HG03565 (cell line): ENCODE results near the gene DLG2.
"Not testable (repeated sequence)": the region's sequence is repeated elsewhere in the genome, so short reads cannot be mapped to it uniquely, and the experiment has no call there.

ENCODE experiments used
- ATAC-seq: cut with Tn5 transposase; IDR thresholded peaks from one replicate; pipeline ENCODE4 v1.9.1; 2021; ENCODE audit warnings: mild to moderate bottlenecking, moderate library complexity; ENCODE audit not compliant: unreplicated experiment

The DLG2 gene

GRCh38 chr11:84866922-84867321 lies 760.2 kb downstream of the DLG2 start:
- ATAC-seq, result no peak

- no peak for ATAC-seq
Measured at GRCh38 chr11:84865791-84866535, 761.2 kb downstream of the DLG2 start.

GRCh38 chr11:84865257-84865656 lies 761.9 kb downstream of the DLG2 start:
- ATAC-seq, result no peak

- ATAC-seq, result no peak
Measured at GRCh38 chr11:84857746-84858145, 769.4 kb downstream of the DLG2 start.

GRCh38 chr11:84855508-84856245 lies 771.5 kb downstream of the DLG2 start:
- no peak for ATAC-seq

- no peak for ATAC-seq
Measured at GRCh38 chr11:84854498-84854880, 772.7 kb downstream of the DLG2 start.

GRCh38 chr11:84853841-84854497 lies 773.2 kb downstream of the DLG2 start:
- ATAC-seq, result no peak

GRCh38 chr11:84847842-84848241 lies 779.3 kb downstream of the DLG2 start:
- ATAC-seq, result no peak

GRCh38 chr11:84840201-84840600 lies 786.9 kb downstream of the DLG2 start:
- not testable (repeated sequence) for ATAC-seq

- ATAC-seq, result no peak
Measured at GRCh38 chr11:84837402-84838069, 789.6 kb downstream of the DLG2 start.

- ATAC-seq, result no peak
Measured at GRCh38 chr11:84836371-84836770, 790.8 kb downstream of the DLG2 start.

GRCh38 chr11:84833488-84834088 lies 793.6 kb downstream of the DLG2 start:
- ATAC-seq, result no peak

- no peak for ATAC-seq
Measured at GRCh38 chr11:84830372-84830771, 796.8 kb downstream of the DLG2 start.

- no peak for ATAC-seq
Measured at GRCh38 chr11:84829162-84829561, 798.0 kb downstream of the DLG2 start.

- ATAC-seq, result no peak
Measured at GRCh38 chr11:84828616-84829015, 798.5 kb downstream of the DLG2 start.

GRCh38 chr11:84825106-84825660 lies 802.0 kb downstream of the DLG2 start:
- ATAC-seq, result no peak

- ATAC-seq, result no peak
Measured at GRCh38 chr11:84824624-84825023, 802.5 kb downstream of the DLG2 start.

GRCh38 chr11:84819537-84819936 lies 807.6 kb downstream of the DLG2 start:
- ATAC-seq, result no peak

- ATAC-seq, result no peak
Measured at GRCh38 chr11:84819128-84819527, 808.0 kb downstream of the DLG2 start.

GRCh38 chr11:84817998-84818397 lies 809.1 kb downstream of the DLG2 start:
- ATAC-seq, result no peak
